ENCODE data around the gene MPPED1. TPM values are rescaled to one million over a fixed set of nuclear protein-coding genes. Genes with fewer than 3 reads are reported as not detected.

The MPPED1 gene
- total RNA-seq, 4 donors from 2014 or later = 0.29 to 6.8 (median 0.80) TPM; not detected in 1

DNA sequence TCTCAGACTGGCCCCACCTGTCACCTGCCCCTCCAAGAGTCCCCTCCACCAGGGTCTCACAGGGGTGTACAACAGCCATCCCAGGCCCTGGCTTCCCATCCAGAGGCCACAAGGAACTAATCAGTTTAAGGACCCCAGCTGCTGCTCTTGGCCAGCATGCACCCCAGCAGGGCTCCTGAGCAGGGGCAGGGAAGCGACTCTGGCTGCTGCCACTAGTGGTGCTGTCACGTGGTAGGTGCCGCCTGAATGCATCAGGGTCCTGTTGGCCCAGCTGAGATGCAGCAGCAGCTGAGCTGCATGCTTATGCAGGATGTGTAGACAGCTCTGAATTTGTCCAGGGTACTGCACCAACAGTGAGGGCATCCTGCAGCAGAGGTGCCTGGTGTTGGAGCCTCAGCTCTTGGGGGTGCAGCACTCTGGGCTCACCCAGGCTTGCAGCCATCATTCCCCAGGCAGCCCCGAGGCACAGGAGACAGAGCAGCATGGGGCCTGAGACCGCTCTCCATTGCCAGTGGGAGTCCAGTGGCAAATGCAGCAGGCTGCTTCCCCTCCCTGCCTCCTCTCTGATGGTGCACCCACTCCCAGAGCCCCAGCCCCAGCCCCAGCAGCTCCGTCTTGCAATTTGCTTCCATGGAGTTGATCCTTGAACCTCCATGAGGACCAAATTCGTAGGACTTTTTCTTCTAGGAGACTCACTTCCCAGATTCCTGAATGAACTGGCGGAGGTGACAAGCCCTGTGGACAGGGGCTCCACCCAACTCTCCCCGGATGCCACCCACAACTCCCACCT is 98.7 kb downstream of the MPPED1 start:
- intact Hi-C loops (cut with DNase I; ENCODE audit: low total_unique reads) = no loop called here
- H3K4me3 ChIP-seq (ENCODE audit: low read depth, poor library complexity, severe bottlenecking) = no peak overlapping the region
- no peak for DNase-seq (ENCODE audit: low spot score in 2 of 2)
- TF ChIP-seq POLR2A (IDR thresholded peaks at IDR 0.05) = no peak
- TF ChIP-seq, protein P1, sequence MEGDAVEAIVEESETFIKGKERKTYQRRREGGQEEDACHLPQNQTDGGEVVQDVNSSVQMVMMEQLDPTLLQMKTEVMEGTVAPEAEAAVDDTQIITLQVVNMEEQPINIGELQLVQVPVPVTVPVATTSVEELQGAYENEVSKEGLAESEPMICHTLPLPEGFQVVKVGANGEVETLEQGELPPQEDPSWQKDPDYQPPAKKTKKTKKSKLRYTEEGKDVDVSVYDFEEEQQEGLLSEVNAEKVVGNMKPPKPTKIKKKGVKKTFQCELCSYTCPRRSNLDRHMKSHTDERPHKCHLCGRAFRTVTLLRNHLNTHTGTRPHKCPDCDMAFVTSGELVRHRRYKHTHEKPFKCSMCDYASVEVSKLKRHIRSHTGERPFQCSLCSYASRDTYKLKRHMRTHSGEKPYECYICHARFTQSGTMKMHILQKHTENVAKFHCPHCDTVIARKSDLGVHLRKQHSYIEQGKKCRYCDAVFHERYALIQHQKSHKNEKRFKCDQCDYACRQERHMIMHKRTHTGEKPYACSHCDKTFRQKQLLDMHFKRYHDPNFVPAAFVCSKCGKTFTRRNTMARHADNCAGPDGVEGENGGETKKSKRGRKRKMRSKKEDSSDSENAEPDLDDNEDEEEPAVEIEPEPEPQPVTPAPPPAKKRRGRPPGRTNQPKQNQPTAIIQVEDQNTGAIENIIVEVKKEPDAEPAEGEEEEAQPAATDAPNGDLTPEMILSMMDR (IDR thresholded peaks at IDR 0.05) = no peak
- WGBS, 2 donors = 77 to 87% methylated on average over 8 of the region's 9 CpGs

DNA sequence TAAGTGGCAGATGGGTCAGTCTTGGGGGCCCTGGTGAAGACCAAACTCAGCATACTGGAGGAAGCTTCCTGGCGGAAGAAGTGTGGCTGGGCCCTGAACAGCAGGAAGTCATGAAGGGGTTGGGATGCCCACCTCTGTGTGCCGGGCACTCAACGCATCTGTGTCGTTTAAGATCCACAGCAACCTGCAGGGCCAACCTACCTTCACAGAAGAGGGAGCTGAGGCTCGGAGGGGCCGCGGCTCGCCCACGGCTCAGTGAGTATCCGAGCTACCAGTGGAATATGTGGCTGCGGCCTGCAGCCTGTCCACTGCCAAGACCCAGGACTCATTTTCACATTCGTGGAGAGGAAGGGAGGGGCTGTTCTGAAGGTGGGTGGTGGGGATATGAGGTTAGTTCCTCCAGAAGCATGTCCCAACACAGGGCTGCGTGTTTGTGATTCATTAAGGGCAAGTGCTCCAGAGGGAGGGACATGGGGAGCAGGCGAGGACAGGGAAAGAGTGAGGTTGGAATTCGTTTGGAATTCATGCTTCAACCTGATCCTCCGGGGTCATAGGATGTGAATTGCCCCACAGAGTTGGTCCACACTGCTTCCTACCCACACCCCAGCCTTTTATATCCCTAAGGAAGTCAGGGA is 99.6 kb downstream of the MPPED1 start:
- no peak for TF ChIP-seq POLR2A (IDR thresholded peaks at IDR 0.05)
- TF ChIP-seq, protein P1 (IDR thresholded peaks at IDR 0.05) = no peak
- H3K4me3 ChIP-seq (ENCODE audit: low read depth, poor library complexity, severe bottlenecking) = no peak overlapping the region
- intact Hi-C loops (cut with DNase I; ENCODE audit: low total_unique reads) = no loop called here
- 57 to 58% methylated on average over 16 of the region's 16 CpGs for WGBS, 2 donors
- DNase-seq (ENCODE audit: low spot score in 2 of 2) = no peak

DNA sequence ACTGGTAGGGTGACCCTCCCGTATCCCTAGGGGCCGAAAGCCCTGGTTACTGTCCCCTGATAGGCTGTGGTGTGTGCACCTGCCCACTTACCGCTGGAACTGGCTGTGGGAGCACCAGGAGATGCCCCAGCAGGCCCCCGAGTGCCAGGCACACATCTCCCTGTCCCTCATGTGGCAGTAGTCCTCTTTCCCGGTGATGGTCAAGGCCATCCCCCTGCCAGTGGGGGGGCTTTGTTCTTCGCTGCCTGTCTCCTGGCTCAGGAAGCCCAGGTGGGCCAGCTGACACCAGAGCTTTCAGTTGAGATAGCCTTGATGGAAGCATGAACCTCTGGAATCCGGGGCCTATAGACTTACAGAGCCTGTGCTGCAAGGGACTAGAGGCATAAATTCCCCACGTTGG is 100.5 kb downstream of the MPPED1 start:
- WGBS, 2 donors = 81 to 88% methylated on average over 6 to 8 of the region's 8 CpGs
- TF ChIP-seq POLR2A (IDR thresholded peaks at IDR 0.05) = no peak
- TF ChIP-seq, protein P1 (IDR thresholded peaks at IDR 0.05) = no peak
- DNase-seq (ENCODE audit: low spot score in 2 of 2) = no peak
- no peak overlapping the region for H3K4me3 ChIP-seq (ENCODE audit: low read depth, poor library complexity, severe bottlenecking)
- intact Hi-C loops (cut with DNase I; ENCODE audit: low total_unique reads) = no loop called here

DNA sequence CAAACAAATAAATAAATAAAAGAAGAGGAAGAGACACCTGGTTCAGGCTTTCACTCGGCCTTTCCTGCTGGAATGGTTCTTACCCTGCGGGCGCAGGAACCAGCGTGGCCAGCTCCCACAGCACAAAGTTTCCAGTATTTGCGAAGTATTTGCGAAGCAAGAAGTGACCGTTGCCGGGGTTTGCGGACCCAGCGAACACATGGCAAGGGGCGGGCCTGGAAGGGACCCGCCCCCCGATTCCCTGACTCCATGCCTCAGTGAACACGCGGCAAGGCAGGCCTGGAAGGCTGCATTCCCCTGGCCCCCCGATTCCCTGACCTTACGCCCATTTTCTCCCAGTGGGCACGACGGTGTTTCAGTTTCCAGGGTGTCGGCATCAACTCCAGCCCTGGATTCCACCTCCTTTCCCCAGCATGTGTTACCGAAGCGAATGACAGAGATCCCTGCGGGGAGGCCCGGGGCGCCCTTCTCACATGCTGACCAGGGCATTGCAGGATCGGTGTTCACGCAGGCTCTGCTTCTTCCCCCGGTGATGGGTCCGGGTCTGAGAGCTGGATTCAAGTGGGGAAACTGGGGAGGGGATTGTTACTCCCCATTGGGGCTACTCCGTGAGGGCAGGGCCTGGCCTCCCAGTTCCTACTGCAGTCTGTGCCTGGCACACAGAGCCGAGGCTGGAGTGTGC is 102.8 kb downstream of the MPPED1 start:
- no peak for DNase-seq (ENCODE audit: low spot score in 2 of 2)
- TF ChIP-seq, protein P1 (IDR thresholded peaks at IDR 0.05) = no peak
- intact Hi-C loops (cut with DNase I; ENCODE audit: low total_unique reads) = no loop called here
- 87 to 91% methylated on average over 31 of the region's 31 CpGs for WGBS, 2 donors
- H3K4me3 ChIP-seq (ENCODE audit: low read depth, poor library complexity, severe bottlenecking) = no peak overlapping the region

DNA sequence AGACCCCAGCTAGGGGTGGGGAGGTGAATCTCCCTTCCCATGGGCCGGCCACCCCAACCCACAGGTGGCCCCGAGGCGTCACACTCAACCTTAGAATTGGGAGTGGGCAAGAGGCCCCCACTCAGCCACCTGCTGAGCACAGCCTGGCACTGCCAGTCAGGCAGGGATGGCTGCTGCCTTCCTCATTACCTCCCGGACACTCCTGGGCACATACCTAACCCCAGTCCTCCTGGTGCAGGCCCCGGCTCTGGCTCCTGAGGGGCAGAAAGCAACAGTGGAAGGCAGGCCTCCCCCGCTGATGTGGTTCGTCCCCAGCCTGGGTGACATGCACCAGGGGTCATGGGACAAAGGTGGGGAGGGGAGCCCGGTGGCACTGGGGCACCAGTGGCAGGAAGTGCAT is 103.6 kb downstream of the MPPED1 start:
- DNase-seq (ENCODE audit: low spot score in 2 of 2) = no peak
- WGBS, 2 donors = 91 to 93% methylated on average over 7 to 8 of the region's 8 CpGs
- intact Hi-C loops (cut with DNase I; ENCODE audit: low total_unique reads) = no loop called here
- no peak overlapping the region for H3K4me3 ChIP-seq (ENCODE audit: low read depth, poor library complexity, severe bottlenecking)
- TF ChIP-seq, protein P1 (IDR thresholded peaks at IDR 0.05) = no peak
- TF ChIP-seq POLR2A (IDR thresholded peaks at IDR 0.05) = no peak
